Renal cortex interstitium (tissue), 11 donors: ENCODE measurements around the gene DDX11. TPM values are rescaled to one million over a fixed set of nuclear protein-coding genes. Genes with fewer than 3 reads are reported as not detected.
"Not testable (repeated sequence)": the region's sequence is repeated elsewhere in the genome, so short reads cannot be mapped to it uniquely, and the experiment has no call there.

Source experiments
- DNase-seq, 11 donors: peaks; one replicate each; pipeline ENCODE4 v3.0.0-alpha.2; 2013; ENCODE audit warnings: low read depth in 9 of 11, low spot score in 4 of 11; ENCODE audit errors: extremely low read depth in 1 of 11
- polyA plus RNA-seq, 3 donors: library from polyadenylated mRNA; unstranded; fragments of 120-200 nt; gene quantifications; one replicate each; pipeline ENCODE4 v1.2.1, GENCODE V29; 2013; ENCODE audit not compliant: insufficient read length in 3 of 3

DDX11 gene
- polyA plus RNA-seq, 3 donors = 44.1 to 76.4 (median 46.2) TPM

GRCh38 chr12:31092718-31093117, 19.1 kb downstream of the DDX11 start:
- not testable (repeated sequence) for DNase-seq

GRCh38 chr12:31095080-31095860, 21.6 kb downstream of the DDX11 start:
- not testable (repeated sequence) for DNase-seq

GRCh38 chr12:31096251-31097065, 22.8 kb downstream of the DDX11 start:
- DNase-seq = not testable (repeated sequence)

GRCh38 chr12:31097819-31098218, 24.2 kb downstream of the DDX11 start:
- not testable (repeated sequence) for DNase-seq

- not testable (repeated sequence) for DNase-seq
These were observed 24.7 kb downstream of the DDX11 start for GRCh38 chr12:31098363-31098762.

- DNase-seq = not testable (repeated sequence)
These were observed 25.1 kb downstream of the DDX11 start for GRCh38 chr12:31098771-31099170.

- not testable (repeated sequence) for DNase-seq
These were observed 25.8 kb downstream of the DDX11 start for GRCh38 chr12:31099434-31099833.

GRCh38 chr12:31100503-31101208, 27.0 kb downstream of the DDX11 start:
- DNase-seq = not testable (repeated sequence)

GRCh38 chr12:31102125-31102524, 28.5 kb downstream of the DDX11 start:
- DNase-seq = not testable (repeated sequence)

- DNase-seq = not testable (repeated sequence)
These were observed 28.9 kb downstream of the DDX11 start for GRCh38 chr12:31102596-31102995.

GRCh38 chr12:31103561-31103975, 29.9 kb downstream of the DDX11 start:
- not testable (repeated sequence) for DNase-seq

- DNase-seq = not testable (repeated sequence)
These were observed 30.6 kb downstream of the DDX11 start for GRCh38 chr12:31104220-31104619.

GRCh38 chr12:31104773-31105172, 31.1 kb downstream of the DDX11 start:
- DNase-seq = not testable (repeated sequence)

GRCh38 chr12:31105668-31106067, 32.0 kb downstream of the DDX11 start:
- DNase-seq = no peak

GRCh38 chr12:31106101-31106803, 32.6 kb downstream of the DDX11 start:
- no peak for DNase-seq

GRCh38 chr12:31109773-31110172, 36.1 kb downstream of the DDX11 start:
- not testable (repeated sequence) for DNase-seq

- DNase-seq = not testable (repeated sequence)
These were observed 36.6 kb downstream of the DDX11 start for GRCh38 chr12:31110263-31110662.

- not testable (repeated sequence) for DNase-seq
These were observed 41.5 kb downstream of the DDX11 start for GRCh38 chr12:31115092-31115601.

- not testable (repeated sequence) for DNase-seq
These were observed 43.2 kb downstream of the DDX11 start for GRCh38 chr12:31116846-31117202.
